Mesendoderm (in vitro differentiated cells): Measurements from ENCODE around the gene ZNF70.
"Not testable (repeated sequence)": the region's sequence is repeated elsewhere in the genome, so short reads cannot be mapped to it uniquely, and the experiment has no call there.

Experiments
- DNase-seq: peaks from one replicate; pipeline ENCODE4 v3.0.0; 2013
- H2AK5ac ChIP-seq: 2 replicates; pipeline ENCODE4 v1.6.1; 2013; ENCODE audit warnings: low read length, inconsistent platforms
- H2BK120ac ChIP-seq: 2 replicates; pipeline ENCODE4 v1.6.1; 2013; ENCODE audit warnings: low read depth, mild to moderate bottlenecking, low read length, moderate library complexity, mixed read lengths
- H2BK15ac ChIP-seq: replicated peaks from 2 replicates; pipeline ENCODE4 v1.6.1; 2013; ENCODE audit warnings: low read depth, mild to moderate bottlenecking, moderate library complexity
- H2BK5ac ChIP-seq: 2 replicates; pipeline ENCODE4 v1.6.1; 2013; ENCODE audit warnings: low read length, inconsistent platforms
- H3K18ac ChIP-seq: 2 replicates; pipeline ENCODE4 v1.6.1; 2013; ENCODE audit warnings: mild to moderate bottlenecking, low read length, mixed read lengths
- H3K23ac ChIP-seq: one replicate; pipeline ENCODE4 v1.6.1; 2013; ENCODE audit warnings: low read length
- H3K27ac ChIP-seq: 2 replicates; pipeline ENCODE4 v1.5.1; 2013; ENCODE audit warnings: low read depth, mild to moderate bottlenecking, inconsistent platforms, low read length, moderate library complexity
- H3K27me3 ChIP-seq: 2 replicates; pipeline ENCODE4 v1.6.1; 2013; ENCODE audit warnings: low read length, control low read depth, mild to moderate bottlenecking, inconsistent platforms; ENCODE audit not compliant: insufficient read depth, poor library complexity
- H3K36me3 ChIP-seq: 2 replicates; pipeline ENCODE4 v1.6.1; 2013; ENCODE audit warnings: low read length, inconsistent platforms; ENCODE audit not compliant: control insufficient read depth, insufficient read depth
- H3K4ac ChIP-seq: one replicate; pipeline ENCODE4 v1.6.1; 2013; ENCODE audit warnings: low read depth, mild to moderate bottlenecking, low read length, moderate library complexity
- H3K4me1 ChIP-seq: 2 replicates; pipeline ENCODE4 v1.6.1; 2013; ENCODE audit warnings: low read depth, low read length, inconsistent platforms; ENCODE audit not compliant: control insufficient read depth
- H3K4me2 ChIP-seq: 2 replicates; pipeline ENCODE4 v1.6.1; 2013; ENCODE audit warnings: low read length
- H3K4me3 ChIP-seq: 2 replicates; pipeline ENCODE4 v1.5.1; 2013; ENCODE audit warnings: mild to moderate bottlenecking, low read length
- H3K56ac ChIP-seq: one replicate; pipeline ENCODE4 v1.6.1; 2013; ENCODE audit warnings: low read length
- H3K79me1 ChIP-seq: 2 replicates; pipeline ENCODE4 v1.6.1; 2013; ENCODE audit warnings: low read length, inconsistent platforms
- H3K79me2 ChIP-seq: 2 replicates; pipeline ENCODE4 v1.6.1; 2013; ENCODE audit warnings: mild to moderate bottlenecking, low read length; ENCODE audit not compliant: control insufficient read depth, insufficient read depth
- H3K9ac ChIP-seq: 2 replicates; pipeline ENCODE4 v1.6.1; 2013; ENCODE audit warnings: low read length, inconsistent platforms
- H4K5ac ChIP-seq: one replicate; pipeline ENCODE4 v1.6.1; 2013; ENCODE audit warnings: low read length
- H4K8ac ChIP-seq: one replicate; pipeline ENCODE4 v1.6.1; 2013; ENCODE audit warnings: low read depth, mild to moderate bottlenecking, control low read depth, low read length, moderate library complexity
- WGBS: extraction: QIAGEN DNeasy Blood & Tissue Kit; methylation state at CpG from one replicate; pipeline ENCODE4 v1.1.7; 2013; ENCODE audit warnings: low lambda C conversion rate, missing lambda C conversion rate; ENCODE audit not compliant: insufficient coverage; ENCODE audit errors: extremely low coverage; 5-methylcytosine and 5-hydroxymethylcytosine counted together

The ZNF70 gene

GRCh38 chr22:23728108-23728507 is 22.8 kb downstream of the ZNF70 start:
- H3K9ac ChIP-seq, H3K23ac ChIP-seq, DNase-seq, H2BK15ac ChIP-seq, H3K18ac ChIP-seq, H2BK120ac ChIP-seq, H2AK5ac ChIP-seq, H3K4me2 ChIP-seq, H3K4me1 ChIP-seq, H3K27ac ChIP-seq, H3K36me3 ChIP-seq, H3K4me3 ChIP-seq, H3K56ac ChIP-seq, H3K4ac ChIP-seq, H3K79me1 ChIP-seq, H3K79me2 ChIP-seq, H3K27me3 ChIP-seq, H4K5ac ChIP-seq, H4K8ac ChIP-seq, H2BK5ac ChIP-seq: not testable (repeated sequence)
- WGBS: no CpG with 5 or more reads among the region's 4 CpGs

- H3K23ac ChIP-seq: no peak overlapping the region
Observed at GRCh38 chr22:23722724-23723123, 28.2 kb downstream of the ZNF70 start.

GRCh38 chr22:23722160-23722559 is 28.8 kb downstream of the ZNF70 start:
- no peak overlapping the region for H2BK5ac ChIP-seq
- no peak overlapping the region for H3K4me2 ChIP-seq
- no peak overlapping the region for H3K9ac ChIP-seq
- H3K4me1 ChIP-seq: no peaks in the 10 kb centered on the region
- H2BK120ac ChIP-seq: no peak overlapping the region
- DNase-seq: no peak
- H3K79me1 ChIP-seq: no peaks in the 10 kb centered on the region
- H3K18ac ChIP-seq: no peak overlapping the region
- H4K5ac ChIP-seq: no peak overlapping the region
- no peak overlapping the region for H2BK15ac ChIP-seq
- H3K79me2 ChIP-seq: no peaks in the 10 kb centered on the region
- no CpG with 5 or more reads among the region's 4 CpGs for WGBS
- no peak overlapping the region for H3K56ac ChIP-seq
- H3K4ac ChIP-seq: no peak overlapping the region
- H2AK5ac ChIP-seq: no peak overlapping the region
- H4K8ac ChIP-seq: no peak overlapping the region
- H3K36me3 ChIP-seq: no peaks in the 10 kb centered on the region
- no peaks in the 10 kb centered on the region for H3K27me3 ChIP-seq
- H3K27ac ChIP-seq: no peak overlapping the region
- no peak overlapping the region for H3K4me3 ChIP-seq
- H3K23ac ChIP-seq: no peak overlapping the region

More at GRCh38 chr22:23722724-23723123, 28.2 kb downstream of the ZNF70 start:
- Histone ChIP-seq H3K9ac (no peak overlapping the region), H3K27me3 (no peaks in the 10 kb centered on the region), H3K56ac (no peak overlapping the region), H2AK5ac (no peak overlapping the region), H3K79me2 (no peaks in the 10 kb centered on the region), H3K27ac (no peak overlapping the region), H2BK15ac (no peak overlapping the region), H3K79me1 (no peaks in the 10 kb centered on the region), H4K8ac (no peak overlapping the region), H3K4ac (no peak overlapping the region), H2BK120ac (no peak overlapping the region), H3K4me2 (no peak overlapping the region), H3K4me1 (no peaks in the 10 kb centered on the region), H3K4me3 (no peak overlapping the region), H3K18ac (no peak overlapping the region), H4K5ac (no peak overlapping the region), H3K36me3 (no peaks in the 10 kb centered on the region), H2BK5ac (no peak overlapping the region)
- DNase-seq: no peak
- no CpG with 5 or more reads among the region's 2 CpGs for WGBS

GRCh38 chr22:23720855-23721254 is 30.1 kb downstream of the ZNF70 start:
- H3K56ac ChIP-seq: no peak overlapping the region
- H4K8ac ChIP-seq: no peak overlapping the region
- no peak overlapping the region for H3K27ac ChIP-seq
- whole genome bisulfite sequencing: no CpG with 5 or more reads among the region's 6 CpGs
- no peak overlapping the region for H3K4me3 ChIP-seq
- no peak overlapping the region for H2BK5ac ChIP-seq
- no peak overlapping the region for H2BK120ac ChIP-seq
- H3K79me2 ChIP-seq: no peaks in the 10 kb centered on the region
- no peak for DNase-seq
- H3K27me3 ChIP-seq: no peaks in the 10 kb centered on the region
- H3K36me3 ChIP-seq: no peaks in the 10 kb centered on the region
- H2BK15ac ChIP-seq: no peak overlapping the region
- H2AK5ac ChIP-seq: no peak overlapping the region
- H3K9ac ChIP-seq: no peak overlapping the region
- no peak overlapping the region for H3K18ac ChIP-seq
- no peak overlapping the region for H4K5ac ChIP-seq
- H3K4me2 ChIP-seq: no peak overlapping the region
- H3K4me1 ChIP-seq: no peaks in the 10 kb centered on the region
- H3K79me1 ChIP-seq: peaks cover 2% of the 10 kb centered on the region
- H3K4ac ChIP-seq: no peak overlapping the region
- no peak overlapping the region for H3K23ac ChIP-seq

- Histone ChIP-seq H3K9ac (no peak overlapping the region), H3K4ac (no peak overlapping the region), H3K4me3 (no peak overlapping the region), H3K27me3 (no peaks in the 10 kb centered on the region), H2BK15ac (no peak overlapping the region), H3K36me3 (no peaks in the 10 kb centered on the region), H3K4me1 (no peaks in the 10 kb centered on the region), H2BK5ac (no peak overlapping the region), H3K79me2 (no peaks in the 10 kb centered on the region), H2AK5ac (no peak overlapping the region), H3K4me2 (no peak overlapping the region), H3K79me1 (peaks cover 2% of the 10 kb centered on the region), H4K8ac (no peak overlapping the region), H3K27ac (no peak overlapping the region), H2BK120ac (no peak overlapping the region), H3K23ac (no peak overlapping the region), H4K5ac (no peak overlapping the region), H3K56ac (no peak overlapping the region), H3K18ac (no peak overlapping the region)
- WGBS: no CpG with 5 or more reads among the region's 17 CpGs
- DNase-seq: no peak
Observed at GRCh38 chr22:23718371-23719165, 32.3 kb downstream of the ZNF70 start.
